Left ventricle myocardium inferior (tissue), 1 donor: Measurements from ENCODE around the gene QPCTL. TPM values are rescaled to one million over a fixed set of nuclear protein-coding genes. Genes with fewer than 3 reads are reported as not detected.
"Not testable (repeated sequence)": the region's sequence is repeated elsewhere in the genome, so short reads cannot be mapped to it uniquely, and the experiment has no call there.

Experiments
- DNase-seq: peaks from one replicate; pipeline ENCODE4 v3.0.0-alpha.2; 2020
- H3K27ac ChIP-seq: fragments of 200-600 bp; replicated peaks from 2 replicates; pipeline ENCODE4 v1.8.0; 2021
- H3K27me3 ChIP-seq: fragments of 200-600 bp; 2 replicates; pipeline ENCODE4 v1.8.0; 2021; ENCODE audit warnings: low read depth
- H3K36me3 ChIP-seq: fragments of 200-600 bp; 2 replicates; pipeline ENCODE4 v1.8.0; 2021
- H3K4me1 ChIP-seq: fragments of 200-600 bp; 2 replicates; pipeline ENCODE4 v1.8.0; 2021
- H3K4me3 ChIP-seq: fragments of 200-600 bp; 2 replicates; pipeline ENCODE4 v1.8.0; 2021; ENCODE audit warnings: mild to moderate bottlenecking, moderate library complexity
- H3K9me3 ChIP-seq: fragments of 200-600 bp; replicated peaks from 2 replicates; pipeline ENCODE4 v1.8.0; 2021
- intact Hi-C: fragments of 100-400 bp; cut with micrococcal nuclease; formaldehyde crosslinking; loops from one replicate; pipeline ENCODE4 v1.11.0; 2022
- total RNA-seq: library from RNA; stranded (reverse); fragmentation: NEBNext Ultra II Directional; extraction: Animal tissue kit (Norgen Biotek cat#: 25700); gene quantifications from one replicate; pipeline ENCODE4 v1.2.1, GENCODE V29; 2021
- TF ChIP-seq, protein P1 (sequence below): fragments of 200-600 bp; IDR thresholded peaks from 2 replicates; pipeline ENCODE4 v1.8.0; 2021; ENCODE audit warnings: antibody characterized with exemption, mild to moderate bottlenecking, borderline replicate concordance
- donor health status: DM: no; HTN: yes; CAD: no; lungs with severe emphysema.

The QPCTL gene
- total RNA-seq, 1 donor from 2014 or later: 2.2 TPM

- TF ChIP-seq, protein P1, sequence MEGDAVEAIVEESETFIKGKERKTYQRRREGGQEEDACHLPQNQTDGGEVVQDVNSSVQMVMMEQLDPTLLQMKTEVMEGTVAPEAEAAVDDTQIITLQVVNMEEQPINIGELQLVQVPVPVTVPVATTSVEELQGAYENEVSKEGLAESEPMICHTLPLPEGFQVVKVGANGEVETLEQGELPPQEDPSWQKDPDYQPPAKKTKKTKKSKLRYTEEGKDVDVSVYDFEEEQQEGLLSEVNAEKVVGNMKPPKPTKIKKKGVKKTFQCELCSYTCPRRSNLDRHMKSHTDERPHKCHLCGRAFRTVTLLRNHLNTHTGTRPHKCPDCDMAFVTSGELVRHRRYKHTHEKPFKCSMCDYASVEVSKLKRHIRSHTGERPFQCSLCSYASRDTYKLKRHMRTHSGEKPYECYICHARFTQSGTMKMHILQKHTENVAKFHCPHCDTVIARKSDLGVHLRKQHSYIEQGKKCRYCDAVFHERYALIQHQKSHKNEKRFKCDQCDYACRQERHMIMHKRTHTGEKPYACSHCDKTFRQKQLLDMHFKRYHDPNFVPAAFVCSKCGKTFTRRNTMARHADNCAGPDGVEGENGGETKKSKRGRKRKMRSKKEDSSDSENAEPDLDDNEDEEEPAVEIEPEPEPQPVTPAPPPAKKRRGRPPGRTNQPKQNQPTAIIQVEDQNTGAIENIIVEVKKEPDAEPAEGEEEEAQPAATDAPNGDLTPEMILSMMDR: no peak
- peak overlapping the region; percentile 75 for H3K4me3 ChIP-seq
- H3K9me3 ChIP-seq: no peaks in the 10 kb centered on the region
- no peaks in the 10 kb centered on the region for H3K27me3 ChIP-seq
- no peak for DNase-seq
- intact Hi-C loops: no loop called here
- peaks cover 23% of the 10 kb centered on the region for H3K36me3 ChIP-seq
- H3K27ac ChIP-seq: peak overlapping the region; percentile 95
- H3K4me1 ChIP-seq: peaks cover 24% of the 10 kb centered on the region
These were observed 24.1 kb downstream of the QPCTL start for GRCh38 chr19:45716359-45717130.

DNA sequence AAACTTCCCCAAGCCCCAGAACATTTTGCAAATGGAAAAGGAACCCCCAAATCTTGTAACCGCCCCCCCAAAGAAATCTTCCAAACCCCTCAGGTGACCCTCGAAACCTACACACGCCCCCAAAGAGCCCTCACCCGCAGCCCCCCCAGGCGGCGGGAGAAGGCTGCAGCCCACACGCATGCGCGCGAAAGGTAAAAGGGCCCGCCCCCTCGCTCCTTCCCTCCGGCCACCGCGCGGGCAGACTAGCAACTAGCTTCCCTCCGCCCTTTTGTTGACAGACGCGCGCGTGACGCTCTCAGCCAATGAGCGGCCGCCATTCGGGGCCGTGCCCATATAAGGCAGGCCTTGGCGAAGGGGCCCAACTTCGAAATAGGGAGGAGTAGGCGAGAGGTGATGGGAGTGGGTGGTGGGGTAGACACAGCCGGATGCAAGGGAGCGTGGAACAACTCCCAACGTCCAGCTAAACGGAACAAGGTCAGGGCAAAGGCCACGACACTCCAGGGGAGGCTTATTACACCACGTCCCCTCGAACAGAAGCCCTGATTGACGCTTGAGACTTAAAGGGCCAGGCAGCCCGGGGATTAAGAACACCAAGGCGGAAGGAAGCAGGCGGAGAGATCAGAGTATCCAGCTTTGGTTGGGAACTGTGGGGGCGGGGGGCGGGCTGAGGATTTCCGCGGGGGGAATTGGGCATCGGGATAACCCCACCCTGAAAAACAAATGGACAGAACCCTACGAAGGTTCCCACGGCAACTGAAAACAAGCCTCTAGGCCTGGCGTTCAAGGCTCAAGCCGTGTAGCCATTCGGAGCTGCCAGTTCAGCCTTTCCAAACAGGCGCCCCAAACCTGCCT, 24.9 kb downstream of the QPCTL start:
- no peaks in the 10 kb centered on the region for H3K27me3 ChIP-seq
- peaks cover 30% of the 10 kb centered on the region for H3K4me1 ChIP-seq
- H3K4me3 ChIP-seq: peak overlapping the region; percentile 75
- no peaks in the 10 kb centered on the region for H3K9me3 ChIP-seq
- peaks cover 15% of the 10 kb centered on the region for H3K36me3 ChIP-seq
- H3K27ac ChIP-seq: peak overlapping the region; percentile 95
- intact Hi-C loops: no loop called here
- DNase-seq: peak; percentile 98
- TF ChIP-seq, protein P1: peak; percentile 23

- TF ChIP-seq, protein P1: no peak
- Histone ChIP-seq H3K27me3 (no peaks in the 10 kb centered on the region), H3K27ac (peak overlapping the region; percentile 95), H3K4me1 (peaks cover 30% of the 10 kb centered on the region), H3K4me3 (peak overlapping the region; percentile 75), H3K36me3 (peaks cover 12% of the 10 kb centered on the region), H3K9me3 (no peaks in the 10 kb centered on the region)
- no peak for DNase-seq
- intact Hi-C loops: no loop called here
These were observed 25.7 kb downstream of the QPCTL start for GRCh38 chr19:45717983-45718650.

GRCh38 chr19:45720065-45720464, 27.6 kb downstream of the QPCTL start:
- intact Hi-C loops: not testable (repeated sequence)

GRCh38 chr19:45728683-45729082, 36.2 kb downstream of the QPCTL start:
- H3K36me3 ChIP-seq, H3K27me3 ChIP-seq, H3K27ac ChIP-seq, DNase-seq, intact Hi-C loops, H3K9me3 ChIP-seq, H3K4me3 ChIP-seq: not testable (repeated sequence)
- H3K4me1 ChIP-seq: peaks cover 27% of the 10 kb centered on the region

More at GRCh38 chr19:45720065-45720464, 27.6 kb downstream of the QPCTL start:
- Histone ChIP-seq H3K36me3 (peaks cover 18% of the 10 kb centered on the region), H3K4me1 (peaks cover 30% of the 10 kb centered on the region)
- not testable (repeated sequence) for DNase-seq, H3K27ac ChIP-seq, H3K9me3 ChIP-seq, H3K4me3 ChIP-seq, H3K27me3 ChIP-seq

DNA sequence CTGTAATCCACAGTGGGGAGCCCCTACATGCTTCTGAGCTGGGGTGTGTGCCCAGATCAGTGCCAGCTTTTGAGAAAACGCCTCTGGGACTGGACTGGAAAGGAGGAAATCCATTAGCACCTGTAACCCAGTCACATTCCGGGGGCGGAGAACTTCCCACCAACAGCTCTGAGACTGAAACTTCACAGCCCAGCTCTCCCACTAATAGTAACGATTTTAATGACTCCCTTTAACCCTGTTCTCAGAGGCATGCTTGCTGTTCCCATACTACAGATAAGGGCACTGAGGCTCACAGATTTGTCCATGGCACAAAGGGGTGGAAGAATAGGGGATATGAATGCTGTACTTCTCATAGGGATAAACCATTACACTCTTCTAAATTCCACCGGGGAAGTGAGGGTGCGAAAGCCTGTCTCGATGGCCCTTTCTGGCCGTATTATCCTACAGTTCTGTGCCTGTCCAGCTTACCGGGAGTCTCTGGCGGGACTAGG, 37.4 kb downstream of the QPCTL start:
- peak overlapping the region; percentile 76 for H3K27ac ChIP-seq
- no peak for DNase-seq
- TF ChIP-seq, protein P1: no peak
- no peaks in the 10 kb centered on the region for H3K27me3 ChIP-seq
- H3K9me3 ChIP-seq: no peaks in the 10 kb centered on the region
- H3K36me3 ChIP-seq: no peaks in the 10 kb centered on the region
- intact Hi-C loops: no loop called here
- peak overlapping the region; percentile 87 for H3K4me3 ChIP-seq
- H3K4me1 ChIP-seq: peaks cover 27% of the 10 kb centered on the region
